T-helper 1 cell treated with Interleukin-12 subunit alpha and Interleukin-12 subunit beta and Interleukin-4 antibody, amounts not matched to agents 30 μg/mL and 1 μg/mL, for 36 hours (primary cell): ENCODE data around the gene PEX14.

Experiments used
- H3K27ac Mint-ChIP-seq: one replicate; pipeline ENCODE4 v1.8.0; 2021; ENCODE audit warnings: mild to moderate bottlenecking, mixed read lengths
- H3K27me3 Mint-ChIP-seq: one replicate; pipeline ENCODE4 v1.8.0; 2021; ENCODE audit warnings: low read depth, mixed read lengths
- H3K36me3 Mint-ChIP-seq: one replicate; pipeline ENCODE4 v1.8.0; 2021; ENCODE audit warnings: low read depth, mixed read lengths
- H3K4me1 Mint-ChIP-seq: one replicate; pipeline ENCODE4 v1.8.0; 2021; ENCODE audit warnings: low read depth, mixed read lengths
- H3K4me3 Mint-ChIP-seq: one replicate; pipeline ENCODE4 v1.8.0; 2021; ENCODE audit warnings: mild to moderate bottlenecking, moderate library complexity, mixed read lengths
- H3K9me3 Mint-ChIP-seq: one replicate; pipeline ENCODE4 v1.8.0; 2021; ENCODE audit warnings: mixed read lengths

PEX14 gene

DNA sequence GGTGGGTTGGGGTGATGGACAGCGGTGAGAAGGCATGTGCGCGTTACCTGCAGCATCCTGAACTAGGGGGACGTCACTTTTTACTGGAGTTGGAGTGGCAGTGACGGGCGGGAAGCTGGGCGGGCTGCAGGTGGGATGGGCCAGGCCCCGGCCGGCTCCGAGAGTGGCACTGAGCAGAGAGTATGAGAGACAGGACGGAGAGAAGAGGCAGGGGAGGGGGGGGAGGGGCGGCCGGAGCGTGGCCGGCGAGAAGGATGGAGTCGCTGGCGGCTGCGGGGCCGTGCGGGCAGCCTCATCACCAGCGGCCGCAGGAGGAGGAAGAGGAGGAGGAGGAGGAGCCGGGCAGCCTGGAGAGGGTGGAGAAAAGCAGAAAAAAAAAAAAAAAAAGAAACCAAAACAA is 167.2 kb downstream of the PEX14 start:
- Mint-ChIP-seq H3K27me3 (peaks cover 8% of the 10 kb centered on the region), H3K4me1 (no peaks in the 10 kb centered on the region), H3K9me3 (no peaks in the 10 kb centered on the region), H3K36me3 (no peaks in the 10 kb centered on the region), H3K4me3 (no peak overlapping the region), H3K27ac (no peak overlapping the region)

DNA sequence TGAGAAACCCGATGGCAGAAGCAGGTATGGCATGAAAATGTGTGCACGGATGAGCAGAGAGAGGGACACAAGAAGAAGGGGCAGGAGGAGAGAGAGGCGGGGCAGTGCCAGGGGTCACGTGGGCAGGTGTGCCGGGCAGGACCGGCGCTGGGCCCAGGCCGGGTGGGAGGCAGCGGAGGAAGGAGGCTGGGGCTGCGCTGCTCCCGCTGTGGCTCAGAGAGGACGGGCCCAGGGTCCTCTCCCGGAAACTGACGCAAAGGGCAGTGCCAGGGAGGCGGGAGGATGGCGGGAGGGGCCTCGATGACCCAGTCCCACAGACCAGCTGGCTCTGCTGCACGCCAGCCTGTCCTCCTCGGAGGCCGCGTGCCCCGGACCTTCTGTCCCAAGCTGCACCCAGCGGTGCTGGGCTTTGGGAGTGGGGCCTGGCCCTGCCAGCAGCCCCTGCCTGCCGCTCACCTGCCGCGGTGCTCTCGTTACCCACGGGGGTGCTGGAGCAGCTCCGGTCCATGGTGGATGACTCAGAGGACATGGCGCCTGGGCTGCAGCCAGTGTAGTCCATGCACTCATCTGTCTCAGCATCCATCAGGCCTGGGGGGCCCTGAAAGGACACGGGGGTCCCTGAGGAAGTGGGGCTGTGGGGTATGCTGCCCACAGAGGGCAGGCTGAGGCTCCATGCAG is 167.8 kb downstream of the PEX14 start:
- no peaks in the 10 kb centered on the region for H3K4me1 Mint-ChIP-seq
- no peak overlapping the region for H3K27ac Mint-ChIP-seq
- H3K27me3 Mint-ChIP-seq: peaks cover 4% of the 10 kb centered on the region
- no peaks in the 10 kb centered on the region for H3K9me3 Mint-ChIP-seq
- no peak overlapping the region for H3K4me3 Mint-ChIP-seq
- no peaks in the 10 kb centered on the region for H3K36me3 Mint-ChIP-seq

- H3K4me1 Mint-ChIP-seq: no peaks in the 10 kb centered on the region
- H3K4me3 Mint-ChIP-seq: no peak overlapping the region
- H3K27ac Mint-ChIP-seq: no peak overlapping the region
- H3K9me3 Mint-ChIP-seq: no peaks in the 10 kb centered on the region
- no peaks in the 10 kb centered on the region for H3K36me3 Mint-ChIP-seq
- no peaks in the 10 kb centered on the region for H3K27me3 Mint-ChIP-seq
Observed at GRCh38 chr1:10643607-10644306, 169.0 kb downstream of the PEX14 start.

GRCh38 chr1:10644307-10645128 is 169.8 kb downstream of the PEX14 start:
- no peaks in the 10 kb centered on the region for H3K36me3 Mint-ChIP-seq
- no peak overlapping the region for H3K27ac Mint-ChIP-seq
- no peaks in the 10 kb centered on the region for H3K4me1 Mint-ChIP-seq
- H3K4me3 Mint-ChIP-seq: no peak overlapping the region
- H3K9me3 Mint-ChIP-seq: no peaks in the 10 kb centered on the region
- no peaks in the 10 kb centered on the region for H3K27me3 Mint-ChIP-seq

- Mint-ChIP-seq H3K4me3 (no peak overlapping the region), H3K9me3 (no peaks in the 10 kb centered on the region), H3K4me1 (no peaks in the 10 kb centered on the region), H3K36me3 (no peaks in the 10 kb centered on the region), H3K27ac (no peak overlapping the region), H3K27me3 (no peaks in the 10 kb centered on the region)
Observed at GRCh38 chr1:10646347-10646861, 171.7 kb downstream of the PEX14 start.

GRCh38 chr1:10647414-10648170 is 172.8 kb downstream of the PEX14 start:
- no peaks in the 10 kb centered on the region for H3K27me3 Mint-ChIP-seq
- no peak overlapping the region for H3K27ac Mint-ChIP-seq
- H3K4me1 Mint-ChIP-seq: no peaks in the 10 kb centered on the region
- H3K9me3 Mint-ChIP-seq: no peaks in the 10 kb centered on the region
- H3K4me3 Mint-ChIP-seq: no peak overlapping the region
- no peaks in the 10 kb centered on the region for H3K36me3 Mint-ChIP-seq

GRCh38 chr1:10648689-10649516 is 174.2 kb downstream of the PEX14 start:
- H3K9me3 Mint-ChIP-seq: no peaks in the 10 kb centered on the region
- no peaks in the 10 kb centered on the region for H3K27me3 Mint-ChIP-seq
- no peaks in the 10 kb centered on the region for H3K36me3 Mint-ChIP-seq
- H3K27ac Mint-ChIP-seq: no peak overlapping the region
- H3K4me1 Mint-ChIP-seq: no peaks in the 10 kb centered on the region
- H3K4me3 Mint-ChIP-seq: no peak overlapping the region

DNA sequence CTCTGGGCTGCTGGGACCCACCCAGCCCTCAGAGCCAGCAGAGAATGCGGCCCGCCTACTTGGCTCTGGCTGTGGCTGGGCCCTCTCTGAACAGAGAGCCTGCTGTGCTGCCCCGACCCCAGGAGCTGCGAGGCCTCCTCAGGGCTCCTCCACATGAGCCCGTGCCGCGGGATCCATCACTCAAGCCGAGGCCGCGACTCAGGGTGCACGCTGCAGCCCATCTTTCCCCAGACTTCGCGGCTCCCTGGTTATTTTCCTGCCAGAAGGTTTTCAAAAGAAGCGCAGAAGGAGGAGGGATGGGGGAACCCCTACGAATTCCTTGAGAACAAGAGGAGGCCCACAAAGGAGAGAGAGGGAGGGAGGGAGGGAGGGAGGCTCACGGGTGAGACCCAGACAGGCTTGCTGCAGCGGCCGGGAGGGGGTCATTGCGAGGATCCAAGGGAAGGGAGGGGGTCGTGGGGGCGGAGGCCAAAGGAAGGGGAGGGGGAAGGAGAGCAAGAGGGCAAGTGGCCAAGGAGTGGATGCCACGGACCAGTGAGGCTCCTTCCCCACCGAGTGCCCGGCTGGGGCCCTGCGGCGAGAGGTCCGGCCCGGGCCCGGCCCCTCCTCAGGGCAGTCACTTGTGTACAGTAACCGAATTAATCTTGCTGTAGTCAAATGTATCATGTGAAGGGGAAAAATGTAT is 174.9 kb downstream of the PEX14 start:
- Mint-ChIP-seq H3K36me3 (no peaks in the 10 kb centered on the region), H3K27me3 (no peaks in the 10 kb centered on the region), H3K27ac (no peak overlapping the region), H3K4me1 (no peaks in the 10 kb centered on the region), H3K9me3 (no peaks in the 10 kb centered on the region), H3K4me3 (no peak overlapping the region)

DNA sequence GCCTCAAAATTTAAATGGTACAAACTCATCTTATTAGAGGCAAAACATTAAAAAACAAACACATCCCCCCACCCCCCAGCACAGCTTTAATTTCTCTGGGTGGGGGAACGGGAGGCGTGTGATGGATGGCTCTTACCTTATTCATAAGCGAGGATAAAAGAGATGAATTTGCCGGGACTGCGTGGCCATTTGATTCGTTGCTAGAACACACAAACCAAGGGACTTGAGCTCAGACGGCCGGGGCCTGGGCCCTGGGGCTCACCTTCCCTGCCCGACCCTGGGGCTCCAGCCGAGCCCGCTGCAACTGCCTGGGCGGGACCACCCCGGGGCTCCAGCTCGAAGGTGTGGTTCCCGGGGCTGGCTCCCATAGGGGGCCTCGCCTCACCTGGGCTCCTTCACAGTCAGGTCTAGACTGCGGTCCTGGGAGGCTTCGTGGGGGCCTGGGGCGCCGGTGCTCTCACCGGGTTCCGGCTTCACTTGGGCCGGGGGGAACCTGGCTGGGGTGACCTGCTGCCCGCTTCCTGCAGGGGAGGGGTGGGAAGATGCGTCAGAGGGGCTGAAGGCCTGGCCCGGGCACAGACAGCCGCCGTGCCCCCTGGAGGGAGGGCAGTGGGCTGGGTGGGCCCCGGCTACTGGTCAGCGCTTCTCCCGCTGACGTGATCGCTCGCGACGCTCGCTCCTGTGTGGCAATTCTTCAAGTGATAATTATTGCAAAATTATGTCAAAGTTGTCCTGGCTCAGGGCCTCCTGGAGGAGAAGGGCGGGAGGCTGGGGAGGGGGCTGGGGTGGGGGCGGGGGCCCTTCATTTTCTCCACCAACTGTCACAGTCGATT is 176.0 kb downstream of the PEX14 start:
- Mint-ChIP-seq H3K9me3 (no peaks in the 10 kb centered on the region), H3K36me3 (no peaks in the 10 kb centered on the region), H3K27ac (no peak overlapping the region), H3K27me3 (no peaks in the 10 kb centered on the region), H3K4me1 (no peaks in the 10 kb centered on the region), H3K4me3 (no peak overlapping the region)

DNA sequence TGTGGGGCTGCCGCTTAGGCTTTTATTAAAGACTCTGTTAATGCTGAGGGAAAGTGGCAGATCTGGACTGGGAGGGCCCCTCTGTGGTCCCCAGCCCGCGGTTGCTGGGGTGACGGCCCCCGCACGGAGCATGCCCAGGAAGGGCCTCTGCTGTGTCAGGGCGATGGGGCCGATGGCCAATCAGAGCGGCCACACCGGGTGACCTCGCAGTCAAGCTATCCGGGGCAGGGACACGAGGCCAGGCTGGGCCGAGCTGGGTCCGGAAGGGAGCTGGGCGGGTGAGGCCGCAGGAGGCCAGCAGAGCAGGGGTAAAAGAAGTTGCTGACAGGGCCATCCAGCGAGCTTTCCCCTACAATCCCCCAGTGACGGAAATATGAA is 176.6 kb downstream of the PEX14 start:
- Mint-ChIP-seq H3K27ac (no peak overlapping the region), H3K36me3 (no peaks in the 10 kb centered on the region), H3K4me3 (no peak overlapping the region), H3K4me1 (no peaks in the 10 kb centered on the region), H3K27me3 (no peaks in the 10 kb centered on the region), H3K9me3 (no peaks in the 10 kb centered on the region)

- H3K9me3 Mint-ChIP-seq: no peaks in the 10 kb centered on the region
- no peaks in the 10 kb centered on the region for H3K4me1 Mint-ChIP-seq
- no peak overlapping the region for H3K4me3 Mint-ChIP-seq
- no peak overlapping the region for H3K27ac Mint-ChIP-seq
- no peaks in the 10 kb centered on the region for H3K27me3 Mint-ChIP-seq
- H3K36me3 Mint-ChIP-seq: no peaks in the 10 kb centered on the region
Observed at GRCh38 chr1:10651793-10652192, 177.0 kb downstream of the PEX14 start.

- Mint-ChIP-seq H3K4me3 (no peak overlapping the region), H3K27me3 (no peaks in the 10 kb centered on the region), H3K9me3 (no peaks in the 10 kb centered on the region), H3K27ac (no peak overlapping the region), H3K36me3 (no peaks in the 10 kb centered on the region), H3K4me1 (no peaks in the 10 kb centered on the region)
Observed at GRCh38 chr1:10652626-10653025, 177.9 kb downstream of the PEX14 start.
